Ishikawa (cell line): ENCODE measurements around the gene USP44.

Experiments used
- TAF1 ChIP-seq: IDR thresholded peaks from 2 replicates; pipeline ENCODE4 v1.6.1; 2012; ENCODE audit warnings: low read depth, mild to moderate bottlenecking
- USF1 ChIP-seq: IDR thresholded peaks from 2 replicates; pipeline ENCODE4 v1.6.1; 2012

- TF ChIP-seq TAF1 (no peak), USF1 (no peak)
These were observed 70.2 kb downstream of the USP44 start for GRCh38 chr12:95481072-95481471.
